NCI-H2107 treated with DMSO at 0.1 percent for 48 hours (cell line): ENCODE results near the gene MRPL27.

Experiments
- DNase-seq: peaks from one replicate; lab custom pipeline; 2025; ENCODE audit not compliant: unreplicated experiment; lab: John Stamatoyannopoulos, UW

MRPL27 gene

DNA sequence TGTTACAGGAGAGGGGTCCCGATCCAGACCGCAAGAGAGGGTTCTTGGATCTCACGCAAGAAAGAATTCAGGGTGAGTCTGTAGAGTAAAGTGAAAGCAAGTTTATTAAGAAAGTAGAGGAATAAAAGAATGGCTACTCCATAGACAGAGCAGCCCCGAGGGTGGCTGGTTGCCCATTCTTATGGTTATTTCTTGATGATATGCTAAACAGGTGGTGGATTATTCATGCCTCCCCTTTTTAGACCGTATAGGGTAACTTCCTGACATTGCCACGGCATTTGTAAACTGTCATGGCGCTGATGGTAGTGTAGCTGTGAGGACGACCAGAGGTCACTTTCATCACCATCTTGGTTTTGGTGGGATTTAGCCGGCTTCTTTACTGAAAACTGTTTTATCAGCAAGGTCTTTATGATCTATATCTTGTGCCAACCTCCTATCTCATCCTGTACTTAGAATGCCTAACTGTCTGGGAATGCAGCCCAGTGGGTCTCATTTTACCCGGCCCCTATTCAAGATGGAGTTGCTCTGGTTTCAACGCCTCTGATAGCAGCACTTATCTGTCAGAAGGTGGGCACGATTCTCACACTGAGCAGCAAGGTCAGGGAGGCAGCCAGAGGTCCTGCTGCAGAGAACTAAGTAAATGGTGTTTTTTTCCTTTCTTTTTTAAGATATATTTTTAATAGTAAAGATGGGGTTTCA is 53.5 kb downstream of the MRPL27 start:
- DNase-seq = no peak

GRCh38 chr17:50318501-50319285 is 54.3 kb downstream of the MRPL27 start:
- no peak for DNase-seq
